GM18951 (cell line): ENCODE results near the gene PUDP.
"Not testable (repeated sequence)": the region's sequence is repeated elsewhere in the genome, so short reads cannot be mapped to it uniquely, and the experiment has no call there.

Experiments
- POLR2A ChIP-seq: IDR thresholded peaks from 4 replicates; pipeline ENCODE4 v1.6.1; 2011; ENCODE audit warnings: mild to moderate bottlenecking; ENCODE audit not compliant: insufficient read length, insufficient read depth; ENCODE audit errors: extremely low read depth
- in situ Hi-C: fragments of 300-500 bp; cut with MboI; formaldehyde crosslinking; loops from one replicate; pipeline ENCODE4 v1.12.0; 2022; ENCODE audit warnings: low sequenced_read_pairs, mixed read lengths, inconsistent platforms; ENCODE audit not compliant: unreplicated experiment

The PUDP gene

DNA sequence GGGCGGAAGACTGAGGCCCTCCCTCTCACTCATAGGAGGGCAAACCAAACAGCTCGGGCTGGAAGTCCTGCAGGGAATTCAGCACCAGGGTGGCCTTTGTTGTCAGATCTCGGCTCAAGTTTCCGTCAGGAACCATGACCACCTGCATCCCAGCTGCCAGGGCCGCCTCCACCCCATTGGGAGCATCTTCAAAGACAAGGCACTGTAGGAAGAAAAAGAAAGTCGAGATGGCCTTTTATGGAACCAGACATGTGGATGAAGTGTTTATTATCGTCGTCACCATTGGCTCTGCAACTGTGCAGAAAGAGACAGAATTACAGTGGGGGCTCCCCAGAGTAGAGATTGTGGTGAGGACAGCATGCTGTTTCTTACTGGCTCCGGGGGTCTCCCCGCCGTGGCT, 97.7 kb downstream of the PUDP start:
- no peak for TF ChIP-seq POLR2A
- in situ Hi-C loops, result no loop called here

DNA sequence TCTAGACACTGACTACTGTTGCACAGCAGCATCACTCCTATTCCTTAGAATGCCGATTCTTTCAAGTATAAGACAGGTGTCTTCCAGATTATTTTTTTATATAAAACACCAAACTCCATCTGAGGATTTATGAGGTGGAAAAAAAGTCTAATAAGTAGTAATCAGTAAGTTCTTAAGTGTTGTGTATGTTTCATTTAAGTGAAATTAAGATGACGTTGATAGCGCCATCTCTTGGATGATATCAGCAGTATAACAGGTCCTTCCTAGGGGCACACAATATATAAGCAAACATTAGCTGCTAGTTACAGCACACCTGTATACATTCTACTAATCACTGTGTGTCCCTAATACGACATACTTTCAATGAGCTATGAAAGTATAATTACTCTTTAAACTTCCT, 100.0 kb downstream of the PUDP start:
- in situ Hi-C loops, result no loop called here
- TF ChIP-seq POLR2A, result no peak

DNA sequence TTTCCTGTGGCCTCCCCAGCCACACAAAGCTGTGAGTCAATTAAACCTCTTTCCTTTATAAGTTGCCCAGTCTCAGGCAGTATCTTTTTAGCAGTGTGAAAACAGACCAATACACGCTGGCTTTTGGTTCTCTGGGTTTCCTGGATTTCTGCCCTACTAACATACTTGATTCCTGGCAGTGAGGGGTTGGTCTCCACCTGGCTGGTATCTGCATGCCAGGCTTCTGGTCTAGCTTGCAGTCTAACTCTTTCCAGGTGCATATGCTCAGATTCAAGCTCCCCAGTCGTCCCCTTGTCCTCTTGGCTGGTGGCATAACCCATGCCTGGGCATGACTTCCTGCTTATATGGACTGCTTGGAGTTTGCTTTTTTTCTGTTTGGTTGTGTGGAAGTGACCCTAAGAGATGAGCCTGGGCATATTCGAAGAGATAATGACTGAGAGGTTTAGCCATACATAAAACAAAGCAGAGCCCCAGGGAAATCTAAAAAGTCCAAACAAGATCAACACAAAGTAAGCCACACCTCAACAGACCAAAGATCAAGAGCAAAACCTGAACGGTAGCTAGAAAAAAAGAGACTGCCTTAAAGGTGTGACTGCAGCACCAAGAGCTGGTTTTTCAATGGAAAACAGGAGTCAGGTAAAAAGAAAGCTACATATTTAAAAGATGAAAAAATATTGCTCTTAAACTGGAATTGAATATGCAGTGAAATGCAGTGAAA, 102.6 kb downstream of the PUDP start:
- in situ Hi-C loops, result no loop called here

DNA sequence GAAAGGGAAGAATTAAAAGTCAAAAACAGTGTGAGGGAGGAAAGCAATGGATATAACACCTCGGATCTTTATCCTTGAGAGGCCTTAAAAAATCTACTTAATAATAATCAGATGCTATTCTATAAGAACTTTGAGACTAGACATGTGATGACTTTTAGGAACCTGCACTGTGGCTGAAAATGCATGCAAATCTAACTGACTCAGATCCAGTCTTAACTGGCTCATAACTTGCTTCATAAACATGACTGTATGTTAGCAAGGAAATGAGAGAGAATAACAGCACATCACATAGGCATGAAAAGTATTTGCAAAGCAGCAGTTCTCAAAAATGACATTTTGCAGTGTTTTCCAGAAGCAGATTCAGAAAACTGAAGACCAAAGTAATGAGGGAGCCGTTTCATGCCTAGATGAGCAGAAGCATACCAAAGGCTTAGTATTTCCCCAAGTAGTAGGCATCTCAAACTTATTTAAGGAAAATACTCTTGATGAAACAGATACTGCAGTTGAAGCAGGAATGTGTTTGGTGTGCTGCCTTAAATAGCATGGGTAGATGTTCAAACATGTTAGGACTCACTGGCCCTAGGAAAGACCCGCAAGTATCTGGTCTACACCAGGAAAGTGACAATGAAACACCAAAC, 104.0 kb downstream of the PUDP start:
- in situ Hi-C loops, result not testable (repeated sequence)

More for the DNA sequence above, 102.6 kb downstream of the PUDP start:
- TF ChIP-seq POLR2A, result no peak

DNA sequence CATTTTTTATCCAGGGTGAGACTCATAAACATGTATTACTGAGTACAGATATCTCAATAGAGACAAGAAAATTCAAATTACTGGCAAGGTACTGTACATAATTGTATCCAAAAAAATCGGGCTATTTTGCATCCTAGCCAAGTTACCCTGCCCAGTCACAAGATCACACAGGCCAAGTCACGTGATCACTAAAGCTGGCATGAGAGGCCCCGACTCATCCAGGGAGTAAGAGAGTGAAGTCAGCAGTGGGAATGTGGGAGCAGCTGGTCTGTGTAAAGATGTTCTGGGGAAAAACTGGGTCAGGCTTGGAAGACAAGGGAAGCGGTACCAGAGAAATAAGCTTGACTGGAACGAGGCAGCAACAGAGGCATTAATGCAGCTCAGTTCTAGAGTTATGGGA, 119.7 kb downstream of the PUDP start:
- TF ChIP-seq POLR2A, result no peak
- in situ Hi-C loops, result no loop called here

DNA sequence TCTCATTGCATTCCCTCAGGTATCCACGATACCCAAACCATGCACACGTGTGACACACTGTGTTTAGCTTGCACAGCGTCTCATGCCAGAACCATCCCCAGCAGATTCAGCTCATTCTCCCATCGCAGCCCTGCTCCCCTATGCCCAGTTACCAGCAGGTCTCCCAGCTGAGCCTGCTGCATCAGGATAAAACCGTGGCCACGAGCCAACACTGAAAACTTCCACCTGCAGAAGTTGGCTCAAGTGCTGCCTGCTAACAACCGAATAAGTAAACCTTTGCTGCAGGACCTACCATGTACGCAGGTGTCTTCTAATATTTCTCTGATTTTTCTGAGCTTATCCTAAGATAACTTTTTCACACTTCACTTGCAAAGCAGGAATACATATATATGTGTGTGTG, 120.9 kb downstream of the PUDP start:
- no peak for TF ChIP-seq POLR2A
- in situ Hi-C loops, result no loop called here

DNA sequence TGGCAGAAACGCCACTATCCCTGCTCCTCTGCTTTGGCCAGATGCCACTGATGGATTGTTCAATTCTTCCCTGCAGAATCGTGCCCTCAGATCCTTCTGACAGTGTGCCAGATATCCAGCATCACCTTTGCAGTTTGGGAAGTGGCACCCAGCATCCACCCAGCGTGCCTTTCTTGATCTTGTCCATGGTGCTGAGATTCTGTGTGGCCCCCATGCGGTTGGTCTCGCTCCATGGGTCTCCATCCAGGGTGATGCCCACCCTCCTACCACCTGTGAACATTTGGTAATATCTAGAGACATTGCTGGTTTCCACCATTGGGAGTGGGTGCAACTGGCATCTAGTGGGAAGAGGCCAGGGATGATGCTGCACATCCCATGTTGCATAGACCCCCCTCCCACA, 121.6 kb downstream of the PUDP start:
- in situ Hi-C loops, result not testable (repeated sequence)

DNA sequence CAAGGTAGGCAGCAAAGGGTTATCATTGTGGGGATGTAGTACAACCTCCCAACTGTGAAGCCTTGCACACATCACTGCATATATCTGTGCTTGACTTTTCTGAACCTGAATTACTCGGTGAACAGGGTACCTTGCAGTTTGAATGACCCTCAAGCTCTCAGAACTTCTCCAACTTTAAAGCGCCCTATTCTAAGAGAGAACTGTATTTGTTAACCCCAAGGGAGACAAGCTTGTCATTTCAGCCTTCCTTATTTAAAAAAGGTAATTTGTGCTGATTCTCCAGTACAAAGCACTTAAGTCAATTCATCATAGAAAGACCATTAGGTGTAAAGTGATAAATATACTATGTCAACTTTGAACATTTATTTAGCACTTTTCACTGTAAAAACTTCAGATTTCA, 122.5 kb downstream of the PUDP start:
- in situ Hi-C loops, result no loop called here
- no peak for TF ChIP-seq POLR2A

DNA sequence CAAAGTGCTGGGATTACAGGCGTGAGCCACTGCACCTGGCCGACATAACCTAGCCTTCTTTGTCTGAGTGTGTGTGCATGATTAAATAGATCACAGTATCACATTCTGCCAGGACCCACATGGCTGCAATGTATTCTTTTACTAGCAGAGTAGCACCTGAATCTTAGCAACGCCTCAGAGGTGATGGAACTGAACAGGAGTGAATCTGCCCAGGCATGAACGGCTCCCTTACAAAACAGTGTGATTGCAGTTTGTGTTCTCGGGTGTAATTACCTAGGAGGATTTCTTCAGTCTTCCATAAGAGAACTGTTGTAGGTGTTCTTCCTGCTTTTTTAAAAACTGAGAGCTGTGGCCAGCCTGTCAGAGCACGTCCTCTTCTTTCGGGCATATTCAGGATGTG, 123.1 kb downstream of the PUDP start:
- no peak for TF ChIP-seq POLR2A
- in situ Hi-C loops, result no loop called here

DNA sequence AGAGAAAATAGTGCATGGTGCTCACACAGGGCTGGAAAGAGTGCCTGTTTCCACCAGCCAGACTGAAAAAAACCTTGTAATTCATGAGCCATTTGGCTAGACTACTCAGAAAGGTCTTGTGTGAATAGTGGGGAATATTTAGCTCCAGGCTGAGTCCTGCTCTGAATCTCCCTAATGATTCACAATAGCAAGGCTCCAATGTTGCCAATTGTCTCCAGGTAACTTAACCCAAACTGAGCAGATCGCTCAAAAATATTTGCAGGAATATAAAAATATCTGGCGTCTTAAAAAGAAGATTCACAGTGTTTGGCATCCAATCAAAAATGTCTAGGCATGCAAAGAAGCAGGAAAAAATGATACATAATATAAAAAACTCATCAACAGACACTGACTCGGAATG, 125.0 kb downstream of the PUDP start:
- in situ Hi-C loops, result not testable (repeated sequence)

DNA sequence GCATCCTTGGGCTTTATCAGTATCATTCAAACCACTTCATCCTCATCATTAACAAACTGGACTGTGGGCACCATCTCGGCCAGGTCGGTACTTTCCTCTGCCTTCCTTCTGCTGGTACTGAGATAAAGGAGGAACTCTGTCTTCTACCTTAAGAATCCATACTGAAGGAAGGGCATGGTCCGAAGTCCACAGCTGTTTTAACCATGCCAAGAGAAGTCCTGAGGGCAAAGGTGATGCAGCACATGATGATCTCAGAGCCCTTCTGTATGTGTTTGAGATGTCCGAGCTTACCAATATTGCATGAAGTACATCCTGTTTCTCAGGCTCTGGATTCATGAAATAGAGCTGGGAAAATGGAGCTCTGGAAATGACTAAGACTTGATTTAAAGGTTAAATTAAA, 126.0 kb downstream of the PUDP start:
- TF ChIP-seq POLR2A, result no peak
- in situ Hi-C loops, result no loop called here

DNA sequence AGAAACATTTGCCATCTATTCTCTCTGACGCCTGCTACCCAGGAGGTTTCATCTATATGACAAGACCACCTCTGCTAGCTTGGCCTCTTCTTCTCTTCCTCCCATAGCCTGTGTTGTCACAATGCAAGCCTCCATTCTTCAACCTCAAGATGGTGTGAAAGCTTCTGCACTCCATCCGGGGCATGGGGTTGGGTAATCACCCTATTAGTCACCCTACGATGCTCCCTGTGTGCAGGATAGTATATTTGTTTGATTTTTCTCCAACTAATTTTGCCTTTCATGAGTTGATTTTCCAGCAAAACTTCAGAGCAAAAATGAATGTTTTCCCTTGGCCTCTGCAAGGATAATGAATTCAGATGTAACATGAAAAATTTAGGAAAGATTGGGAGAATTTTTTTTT, 128.4 kb downstream of the PUDP start:
- in situ Hi-C loops, result no loop called here
- TF ChIP-seq POLR2A, result no peak

DNA sequence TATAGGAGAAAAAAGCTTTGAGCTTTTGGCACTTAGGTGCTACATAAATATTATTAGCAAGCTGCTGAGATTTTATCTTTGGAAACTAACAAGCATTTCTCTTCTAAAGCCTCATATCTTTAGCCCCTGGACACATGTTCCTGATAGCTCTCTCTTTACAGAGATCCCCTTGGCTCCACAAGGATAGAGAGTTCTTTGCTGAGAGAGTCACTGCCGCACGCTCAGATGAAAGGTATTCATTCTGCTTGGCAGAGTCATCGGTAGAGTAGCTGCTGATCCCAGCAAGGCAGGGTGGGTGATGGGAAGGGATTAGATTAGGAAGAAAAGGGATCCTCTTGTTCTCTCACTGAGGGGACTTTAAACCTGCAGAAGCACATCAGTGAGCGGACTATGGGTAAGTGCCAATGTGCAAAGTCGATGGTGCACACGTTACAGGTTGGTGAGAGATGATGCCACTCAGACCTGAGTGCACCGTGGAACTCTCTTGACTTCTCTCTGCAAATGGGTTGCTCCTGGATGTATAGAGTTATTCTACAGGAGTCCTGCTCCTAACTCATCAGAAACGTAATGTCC, 135.6 kb downstream of the PUDP start:
- in situ Hi-C loops, result not testable (repeated sequence)

DNA sequence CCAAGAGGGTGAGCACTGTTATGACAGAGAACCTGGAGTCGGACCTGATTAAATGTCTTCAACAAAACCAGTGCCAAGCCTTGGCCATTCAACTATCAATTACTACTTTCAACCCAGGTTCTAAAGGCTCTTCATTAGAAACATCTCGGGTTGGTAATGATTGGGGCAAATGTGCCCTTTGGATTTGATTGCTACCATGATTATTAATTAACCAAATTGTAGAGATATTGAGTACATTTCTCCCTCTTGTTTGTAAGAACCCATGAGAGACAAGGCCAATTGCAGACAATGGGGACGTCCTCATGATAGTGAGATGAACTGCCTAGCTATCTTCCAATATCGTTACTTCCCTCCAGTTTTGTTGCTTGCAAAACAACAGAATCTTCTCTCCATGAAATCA, 137.1 kb downstream of the PUDP start:
- in situ Hi-C loops, result not testable (repeated sequence)

DNA sequence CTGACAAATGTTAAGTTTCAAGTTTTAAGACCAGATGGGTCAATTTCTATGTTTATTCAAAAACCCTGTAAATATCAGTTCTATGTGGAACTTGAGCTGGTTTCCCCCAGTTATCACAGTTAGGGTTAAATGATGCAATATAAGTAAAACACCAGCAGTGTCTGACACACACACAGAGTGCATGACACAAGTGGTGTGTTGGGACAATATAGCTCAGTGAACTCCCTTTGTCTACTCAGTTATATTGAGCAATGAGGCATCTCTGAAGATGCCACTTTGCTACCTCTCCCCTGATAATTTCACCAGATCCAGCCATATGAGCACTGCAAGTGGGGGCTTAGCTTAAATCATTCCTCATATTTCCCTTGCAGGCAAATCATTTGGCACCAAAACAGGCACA, 140.6 kb downstream of the PUDP start:
- in situ Hi-C loops, result not testable (repeated sequence)
